Forelimb muscle (tissue), 1 donor: ENCODE measurements around the gene TOMM20. TPM values are rescaled to one million over a fixed set of nuclear protein-coding genes. Genes with fewer than 3 reads are reported as not detected.

Experiments used
- DNase-seq: peaks from one replicate; pipeline ENCODE4 v3.0.0-alpha.2; 2013; ENCODE audit warnings: low read depth
- polyA plus RNA-seq: library from polyadenylated mRNA; unstranded; fragments of 120-200 nt; gene quantifications from one replicate; pipeline ENCODE4 v1.2.1, GENCODE V29; 2013; ENCODE audit not compliant: insufficient read length

Gene TOMM20
- polyA plus RNA-seq, 1 donor, result 180 TPM

- no peak for DNase-seq
Observed at GRCh38 chr1:235134171-235134570, 5.5 kb upstream of the TOMM20 start.

DNA sequence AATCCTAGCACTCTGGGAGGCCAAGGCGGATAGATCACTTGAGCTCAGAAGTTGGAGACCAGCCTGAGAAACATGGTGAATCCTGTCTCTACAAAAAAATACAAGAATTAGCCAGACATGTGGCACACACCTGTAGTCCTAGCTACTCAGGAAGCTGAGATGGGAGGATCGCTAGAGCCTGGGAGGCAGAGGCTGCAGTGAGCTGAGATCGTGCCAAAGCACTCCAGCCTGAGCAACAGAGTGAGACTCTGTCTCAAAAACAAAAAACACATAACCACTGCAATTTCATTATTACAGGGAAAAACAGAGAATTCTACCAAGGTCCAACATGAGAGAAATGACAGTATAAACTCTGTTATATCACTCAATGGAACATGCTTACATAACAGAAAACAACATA, 4.4 kb upstream of the TOMM20 start:
- DNase-seq, result no peak

DNA sequence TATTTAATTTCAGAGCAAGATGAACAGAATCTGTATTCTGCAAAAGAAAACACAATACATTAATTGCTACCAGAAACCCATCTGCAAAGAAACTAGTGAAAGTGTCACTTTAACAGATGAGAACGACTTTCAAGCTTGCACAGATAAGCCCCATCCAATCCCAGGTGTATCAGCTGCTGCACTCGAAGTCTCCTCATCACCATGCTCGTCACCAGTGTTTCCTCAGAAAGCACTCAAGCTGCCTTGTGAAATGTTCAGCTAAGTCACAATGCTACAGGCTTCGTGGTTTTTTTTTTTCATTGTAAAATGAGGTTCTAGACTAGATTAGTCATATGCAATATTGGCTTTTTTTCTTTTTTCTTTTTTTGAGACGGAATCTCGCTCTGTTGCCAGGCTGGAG, 3.3 kb upstream of the TOMM20 start:
- no peak for DNase-seq

GRCh38 chr1:235130766-235131270, 2.2 kb upstream of the TOMM20 start:
- DNase-seq, result no peak

- no peak for DNase-seq
Observed at GRCh38 chr1:235129774-235130570, 1.3 kb upstream of the TOMM20 start.

DNA sequence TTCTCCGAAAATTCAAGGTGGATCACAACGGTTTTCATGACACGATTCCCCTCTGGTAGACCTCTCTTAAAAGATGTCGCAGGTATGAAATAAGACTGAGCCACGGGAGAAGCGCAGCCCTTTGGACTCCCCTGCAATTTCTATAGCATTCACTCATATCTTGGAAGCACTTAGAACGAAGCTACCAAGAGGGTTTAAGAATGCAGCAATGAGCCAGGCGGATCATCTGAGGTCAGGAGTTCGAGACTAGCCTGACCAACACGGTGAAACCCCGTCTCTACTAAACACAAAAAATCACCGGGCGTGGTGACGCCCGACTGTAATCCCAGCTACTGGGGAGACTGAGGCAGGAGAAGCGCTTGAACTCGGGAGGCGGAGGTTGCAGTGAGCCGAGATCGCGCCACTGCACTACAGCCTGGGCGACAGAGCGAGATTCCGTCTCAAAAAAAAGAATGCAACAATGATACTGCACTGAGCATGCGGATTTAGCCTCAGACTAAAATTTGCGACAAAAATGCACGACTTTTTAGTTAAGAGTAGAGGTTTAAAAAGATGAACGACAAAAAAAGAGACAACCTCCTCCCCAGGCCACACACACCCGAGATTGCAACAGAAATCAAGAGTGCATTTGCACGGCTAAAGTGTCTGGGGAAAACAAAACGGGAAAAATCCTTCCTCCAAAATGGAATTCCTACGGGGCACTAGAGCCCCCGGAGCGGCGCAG, 743 bp downstream of the TOMM20 start:
- no peak for DNase-seq

- DNase-seq, result no peak
Observed at GRCh38 chr1:235127203-235127602, 1.4 kb downstream of the TOMM20 start.

DNA sequence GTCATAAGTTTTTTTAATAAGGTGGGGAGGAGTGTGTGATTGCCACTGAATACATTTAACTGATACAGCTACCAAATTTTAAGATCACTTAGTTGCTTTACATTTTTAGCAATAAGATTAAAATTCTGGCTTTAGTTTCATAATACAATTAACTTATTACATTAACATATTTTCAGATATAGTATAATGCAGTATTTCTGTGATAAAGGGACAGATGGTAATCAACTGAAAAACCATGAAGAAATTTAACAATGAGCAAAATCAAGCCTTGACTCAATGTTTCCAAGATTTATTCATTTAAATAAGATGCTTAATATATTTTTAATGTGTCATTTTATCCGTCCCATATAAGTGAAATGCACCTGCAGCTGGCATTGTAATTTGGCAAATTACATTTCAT, 4.0 kb downstream of the TOMM20 start:
- no peak for DNase-seq

GRCh38 chr1:235124111-235124510, 4.5 kb downstream of the TOMM20 start:
- DNase-seq, result no peak

GRCh38 chr1:235122348-235122747, 6.3 kb downstream of the TOMM20 start:
- no peak for DNase-seq

DNA sequence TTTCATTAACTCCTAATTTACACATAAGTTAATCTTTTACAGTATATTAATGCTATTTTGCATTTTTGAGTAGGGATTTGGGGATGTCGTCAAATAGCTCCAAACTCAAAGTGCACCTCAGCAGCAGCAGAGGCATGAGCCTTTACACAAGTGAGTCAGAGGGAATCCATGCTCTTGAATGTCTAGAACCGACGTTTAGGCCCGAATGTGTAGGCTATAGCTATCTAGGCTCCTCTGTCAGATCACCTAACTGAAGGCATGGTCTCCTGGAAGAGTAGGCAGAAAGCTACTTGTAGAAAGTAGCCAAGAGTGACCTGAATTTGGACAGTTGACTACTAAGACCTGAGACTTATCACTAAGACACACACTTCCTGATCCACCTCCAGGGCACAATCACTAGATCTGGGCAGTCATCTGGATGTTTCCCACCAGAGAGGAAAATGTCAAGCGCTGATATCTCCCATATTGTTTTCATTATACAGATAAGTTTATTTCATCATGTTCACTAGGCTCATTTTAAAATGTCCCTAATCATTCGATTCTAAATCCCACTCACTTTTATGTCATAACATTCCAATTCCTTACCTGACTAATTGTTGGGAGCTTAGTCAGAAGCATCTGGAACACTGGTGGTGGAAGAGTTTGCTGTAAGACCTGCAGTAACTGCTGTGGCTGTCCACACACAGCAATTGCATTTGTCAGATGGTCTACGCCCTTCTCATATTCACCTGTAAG, 15.3 kb downstream of the TOMM20 start:
- no peak for DNase-seq

- DNase-seq, result no peak
Observed at GRCh38 chr1:235112297-235113182, 16.1 kb downstream of the TOMM20 start.

- DNase-seq, result no peak
Observed at GRCh38 chr1:235111107-235111506, 17.5 kb downstream of the TOMM20 start.

DNA sequence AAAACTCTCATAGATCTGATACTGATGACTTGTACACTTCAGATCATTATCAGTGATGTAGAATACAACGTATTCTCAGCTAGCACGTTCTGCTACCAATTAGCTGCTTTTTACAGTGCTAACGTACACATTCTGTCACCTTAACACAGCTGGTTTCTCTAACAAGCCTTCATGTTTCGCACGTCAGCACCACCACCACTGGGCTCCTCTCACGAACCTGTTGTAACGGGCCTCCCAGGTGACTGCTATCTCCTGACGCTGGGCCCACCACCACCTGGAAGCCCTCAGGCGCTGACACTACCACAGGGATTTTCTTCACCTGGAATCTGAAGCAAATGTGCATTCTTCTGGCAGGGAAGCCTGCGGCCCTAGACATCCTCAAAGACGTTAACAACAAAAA, 19.8 kb downstream of the TOMM20 start:
- no peak for DNase-seq

DNA sequence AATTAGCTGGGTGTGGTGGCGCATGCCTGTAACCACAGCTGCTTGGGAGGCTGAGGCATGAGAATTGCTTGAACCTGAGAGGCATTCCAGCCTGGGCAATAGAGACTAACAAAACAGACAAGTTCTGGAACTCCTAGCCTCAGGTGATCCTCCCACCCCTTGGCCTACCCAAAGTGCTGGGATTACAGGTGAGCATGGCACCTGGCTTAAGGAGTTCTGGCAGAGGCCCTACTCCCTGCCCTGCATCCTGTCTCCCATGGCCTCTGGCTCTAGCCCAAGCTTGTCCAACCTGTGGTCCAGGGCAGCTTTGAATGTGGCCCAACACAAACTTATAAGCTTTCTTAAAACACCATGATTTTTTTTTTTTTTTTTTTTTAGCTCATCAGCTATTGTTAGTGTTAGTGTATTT, 20.4 kb downstream of the TOMM20 start:
- DNase-seq, result no peak

DNA sequence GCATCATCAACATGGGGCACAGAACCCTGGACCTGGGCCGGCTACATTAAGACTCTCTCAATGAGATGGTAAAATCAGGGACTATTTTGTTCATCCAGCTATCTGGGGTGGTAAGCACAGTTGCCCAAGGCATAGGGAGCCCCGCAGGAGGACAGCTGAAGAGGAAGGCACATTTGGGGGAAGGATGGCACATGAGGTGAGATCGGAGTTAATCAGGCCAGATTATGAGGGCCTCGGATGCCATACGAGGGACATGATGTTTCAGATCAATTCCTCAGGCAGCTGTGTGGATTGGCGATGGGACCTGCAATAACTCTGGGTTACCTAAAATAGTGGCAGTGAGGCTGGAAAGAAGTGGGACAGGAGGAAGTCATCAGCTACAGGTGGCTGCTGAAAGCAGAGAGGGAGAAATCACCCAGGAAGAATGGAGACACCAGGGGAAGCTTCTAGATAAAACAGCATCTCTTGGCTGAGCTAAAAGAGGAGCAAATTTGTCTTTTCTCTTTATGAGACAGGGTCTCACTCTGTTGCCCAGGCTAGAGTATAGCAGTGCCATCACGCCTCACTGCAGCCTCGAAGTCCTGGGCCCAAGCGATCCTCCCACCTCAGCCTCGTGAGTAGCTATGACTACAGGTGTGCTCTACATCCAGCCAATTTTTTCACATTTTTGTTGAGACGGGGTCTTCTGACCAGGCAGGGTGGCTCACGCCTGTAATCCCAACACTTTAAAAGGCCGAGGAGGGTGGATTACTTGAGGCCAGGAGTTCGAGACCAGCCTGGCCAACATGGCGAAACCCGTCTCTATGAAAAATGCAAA, 21.1 kb downstream of the TOMM20 start:
- DNase-seq, result no peak

- DNase-seq, result no peak
Observed at GRCh38 chr1:235106457-235106856, 22.2 kb downstream of the TOMM20 start.

DNA sequence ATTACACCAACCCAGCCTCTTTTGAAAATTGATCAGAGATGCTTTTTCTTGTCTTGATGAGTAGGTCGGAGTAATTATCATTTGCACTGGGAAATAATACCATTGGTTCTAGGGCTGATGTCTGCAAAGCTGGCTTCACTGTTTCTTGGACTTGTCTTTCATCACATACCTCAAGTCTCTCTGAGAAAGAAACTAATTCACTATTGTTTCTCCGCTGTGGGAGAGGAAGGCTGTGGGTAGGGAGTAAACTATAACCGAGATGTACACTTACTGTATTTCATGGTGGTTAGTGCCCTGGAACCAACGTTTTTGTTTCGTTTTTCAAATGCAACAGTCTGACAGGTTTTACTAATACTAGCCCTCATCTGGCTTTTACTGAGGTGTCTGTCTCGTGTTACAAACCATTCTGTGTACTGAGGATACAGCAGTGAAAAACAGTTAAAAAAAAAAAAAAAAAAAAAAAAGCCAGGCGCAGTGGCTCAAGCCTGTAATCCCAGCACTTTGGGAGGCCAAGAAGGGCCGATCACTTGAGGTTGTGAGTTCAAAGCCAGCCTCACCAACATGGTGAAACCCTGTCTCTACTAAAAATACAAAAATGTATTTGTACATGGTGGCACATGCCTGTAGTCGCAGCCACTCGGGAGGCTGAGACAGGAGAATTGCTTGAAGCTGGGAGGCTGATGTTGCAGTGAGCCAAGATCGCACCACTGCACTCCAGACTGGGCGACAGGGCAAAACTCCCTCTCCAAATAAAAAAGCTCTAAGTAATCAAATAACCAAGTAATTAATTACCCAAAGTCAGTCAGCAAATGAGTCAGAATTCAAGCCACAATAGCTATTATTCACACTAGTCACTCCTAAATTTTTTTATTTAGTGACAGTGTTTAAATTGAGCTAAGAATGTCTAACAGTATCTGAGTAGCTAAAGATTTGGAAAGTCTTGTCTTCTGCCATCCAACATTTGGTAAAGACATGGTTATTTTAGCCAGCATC, 23.3 kb downstream of the TOMM20 start:
- no peak for DNase-seq

GRCh38 chr1:235102993-235103411, 25.6 kb downstream of the TOMM20 start:
- no peak for DNase-seq
